Neural crest cell (in vitro differentiated cells): Measurements from ENCODE around the gene DBI. TPM values are rescaled to one million over a fixed set of nuclear protein-coding genes. Genes with fewer than 3 reads are reported as not detected.

ENCODE experiments used
- DNase-seq: peaks from one replicate; pipeline ENCODE4 v3.0.0; 2021; ENCODE audit warnings: low read depth, mixed read lengths, low spot score
- H3K27ac Mint-ChIP-seq: one replicate; pipeline ENCODE4 v1.8.0; 2021; ENCODE audit warnings: mild to moderate bottlenecking, mixed read lengths; ENCODE audit not compliant: unreplicated experiment
- H3K27me3 Mint-ChIP-seq: 2 replicates; pipeline ENCODE4 v1.8.0; 2021; ENCODE audit warnings: low read depth, mild to moderate bottlenecking, mixed read lengths
- H3K36me3 Mint-ChIP-seq: 2 replicates; pipeline ENCODE4 v1.8.0; 2021; ENCODE audit warnings: low read depth, mild to moderate bottlenecking, mixed read lengths
- H3K4me1 Mint-ChIP-seq: 2 replicates; pipeline ENCODE4 v1.8.0; 2021; ENCODE audit warnings: mixed read lengths
- H3K4me3 Mint-ChIP-seq: one replicate; pipeline ENCODE4 v1.8.0; 2021; ENCODE audit warnings: mild to moderate bottlenecking, mixed read lengths
- H3K9me3 Mint-ChIP-seq: 2 replicates; pipeline ENCODE4 v1.8.0; 2021; ENCODE audit warnings: mixed read lengths
- CTCF ChIP-seq: fragments of 200-600 bp; sonication (generic); conservative IDR thresholded peaks from 2 replicates; pipeline ENCODE4 v1.5.0; 2021; ENCODE audit warnings: antibody characterized with exemption, mild to moderate bottlenecking
- total RNA-seq: library from RNA; stranded (reverse); gene quantifications from 2 replicates; pipeline ENCODE4 v1.2.1, GENCODE V29; 2021

Gene DBI
- total RNA-seq, 1 donor from 2014 or later: 222 TPM

- Mint-ChIP-seq H3K4me3 (no peak overlapping the region), H3K27ac (no peak overlapping the region), H3K9me3 (no peaks in the 10 kb centered on the region), H3K27me3 (no peaks in the 10 kb centered on the region), H3K36me3 (no peaks in the 10 kb centered on the region), H3K4me1 (no peaks in the 10 kb centered on the region)
- no peak for DNase-seq
- peak; percentile 19 for TF ChIP-seq CTCF
Measured at GRCh38 chr2:119350311-119350998, 16.3 kb upstream of the DBI start.

DNA sequence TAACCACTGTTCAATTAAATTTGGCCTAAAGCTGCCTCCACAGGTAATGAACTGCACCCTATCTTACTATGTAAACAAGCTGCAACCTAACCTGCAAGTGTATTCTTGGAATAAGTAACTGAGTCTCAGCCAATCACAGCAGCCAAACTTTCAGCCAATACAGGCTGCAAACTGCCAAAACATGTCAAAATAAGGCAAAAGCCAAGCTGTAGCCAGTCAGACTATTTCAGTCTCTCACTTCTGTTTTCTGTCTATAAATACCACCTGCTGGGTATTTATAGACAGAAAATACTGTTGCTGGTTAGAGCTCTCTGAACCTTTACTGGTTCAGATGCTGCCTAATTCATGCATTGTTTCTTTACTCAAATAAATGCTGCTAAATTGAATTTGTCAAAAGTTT lies 14.4 kb upstream of the DBI start:
- Mint-ChIP-seq H3K36me3 (no peaks in the 10 kb centered on the region), H3K4me1 (peaks cover under 1% of the 10 kb centered on the region), H3K9me3 (peaks cover 3% of the 10 kb centered on the region), H3K27ac (no peak overlapping the region), H3K27me3 (no peaks in the 10 kb centered on the region), H3K4me3 (no peak overlapping the region)
- no peak for DNase-seq
- no peak for TF ChIP-seq CTCF

- TF ChIP-seq CTCF: no peak
- Mint-ChIP-seq H3K27me3 (no peaks in the 10 kb centered on the region), H3K4me1 (peaks cover 5% of the 10 kb centered on the region), H3K4me3 (no peak overlapping the region), H3K9me3 (peaks cover 3% of the 10 kb centered on the region), H3K36me3 (no peaks in the 10 kb centered on the region), H3K27ac (no peak overlapping the region)
- DNase-seq: no peak
Measured at GRCh38 chr2:119354860-119355259, 11.9 kb upstream of the DBI start.

- TF ChIP-seq CTCF: no peak
- no peak overlapping the region for H3K4me3 Mint-ChIP-seq
- DNase-seq: no peak
- no peaks in the 10 kb centered on the region for H3K36me3 Mint-ChIP-seq
- peaks cover 3% of the 10 kb centered on the region for H3K9me3 Mint-ChIP-seq
- H3K4me1 Mint-ChIP-seq: peaks cover 13% of the 10 kb centered on the region
- no peaks in the 10 kb centered on the region for H3K27me3 Mint-ChIP-seq
- H3K27ac Mint-ChIP-seq: no peak overlapping the region
Measured at GRCh38 chr2:119359774-119360173, 7.0 kb upstream of the DBI start.

- DNase-seq: no peak
- Mint-ChIP-seq H3K4me3 (no peak overlapping the region), H3K9me3 (peaks cover 3% of the 10 kb centered on the region), H3K4me1 (peaks cover 19% of the 10 kb centered on the region), H3K27ac (no peak overlapping the region), H3K27me3 (no peaks in the 10 kb centered on the region), H3K36me3 (no peaks in the 10 kb centered on the region)
- TF ChIP-seq CTCF: no peak
Measured at GRCh38 chr2:119360423-119360966, 6.3 kb upstream of the DBI start.
